ENCODE data around the gene UNC5B.

DNA sequence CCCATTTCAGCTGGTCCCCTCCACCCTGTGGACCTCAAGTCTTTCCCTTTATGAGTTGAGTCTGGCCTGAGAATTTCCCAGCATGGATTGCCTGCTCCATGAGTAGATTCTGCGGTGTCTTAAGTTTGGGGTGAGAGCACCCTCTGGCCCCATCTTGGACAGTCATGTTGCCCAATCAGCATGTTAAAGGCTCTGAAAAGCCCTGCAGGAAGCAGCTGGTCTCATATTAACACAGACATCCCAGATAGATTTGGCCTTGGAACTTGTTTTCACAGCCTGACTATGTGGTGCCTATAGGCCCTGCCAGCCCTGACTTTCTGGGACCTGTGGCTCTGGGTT lies 91.2 kb downstream of the UNC5B start:
- TF ChIP-seq, protein P1, sequence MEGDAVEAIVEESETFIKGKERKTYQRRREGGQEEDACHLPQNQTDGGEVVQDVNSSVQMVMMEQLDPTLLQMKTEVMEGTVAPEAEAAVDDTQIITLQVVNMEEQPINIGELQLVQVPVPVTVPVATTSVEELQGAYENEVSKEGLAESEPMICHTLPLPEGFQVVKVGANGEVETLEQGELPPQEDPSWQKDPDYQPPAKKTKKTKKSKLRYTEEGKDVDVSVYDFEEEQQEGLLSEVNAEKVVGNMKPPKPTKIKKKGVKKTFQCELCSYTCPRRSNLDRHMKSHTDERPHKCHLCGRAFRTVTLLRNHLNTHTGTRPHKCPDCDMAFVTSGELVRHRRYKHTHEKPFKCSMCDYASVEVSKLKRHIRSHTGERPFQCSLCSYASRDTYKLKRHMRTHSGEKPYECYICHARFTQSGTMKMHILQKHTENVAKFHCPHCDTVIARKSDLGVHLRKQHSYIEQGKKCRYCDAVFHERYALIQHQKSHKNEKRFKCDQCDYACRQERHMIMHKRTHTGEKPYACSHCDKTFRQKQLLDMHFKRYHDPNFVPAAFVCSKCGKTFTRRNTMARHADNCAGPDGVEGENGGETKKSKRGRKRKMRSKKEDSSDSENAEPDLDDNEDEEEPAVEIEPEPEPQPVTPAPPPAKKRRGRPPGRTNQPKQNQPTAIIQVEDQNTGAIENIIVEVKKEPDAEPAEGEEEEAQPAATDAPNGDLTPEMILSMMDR (IDR thresholded peaks at IDR 0.05; ENCODE audit: low read length), result no peak
- no peak for TF ChIP-seq EZH2phosphoT487 (IDR thresholded peaks at IDR 0.05; ENCODE audit: low read length)
- no peak for TF ChIP-seq EZH2 (optimal IDR thresholded peaks at IDR 0.05; ENCODE audit: low read depth, low read length)
